ENCODE data around the gene TSC2. TPM values are rescaled to one million over a fixed set of nuclear protein-coding genes. Genes with fewer than 3 reads are reported as not detected.

Gene TSC2
- total and polyA plus RNA-seq, 9 of the 15 experiments (the other 6 are each of a cell fraction or from before 2014, with no cell fraction given) = 1.3 to 68.1 (median 16.6) TPM

DNA sequence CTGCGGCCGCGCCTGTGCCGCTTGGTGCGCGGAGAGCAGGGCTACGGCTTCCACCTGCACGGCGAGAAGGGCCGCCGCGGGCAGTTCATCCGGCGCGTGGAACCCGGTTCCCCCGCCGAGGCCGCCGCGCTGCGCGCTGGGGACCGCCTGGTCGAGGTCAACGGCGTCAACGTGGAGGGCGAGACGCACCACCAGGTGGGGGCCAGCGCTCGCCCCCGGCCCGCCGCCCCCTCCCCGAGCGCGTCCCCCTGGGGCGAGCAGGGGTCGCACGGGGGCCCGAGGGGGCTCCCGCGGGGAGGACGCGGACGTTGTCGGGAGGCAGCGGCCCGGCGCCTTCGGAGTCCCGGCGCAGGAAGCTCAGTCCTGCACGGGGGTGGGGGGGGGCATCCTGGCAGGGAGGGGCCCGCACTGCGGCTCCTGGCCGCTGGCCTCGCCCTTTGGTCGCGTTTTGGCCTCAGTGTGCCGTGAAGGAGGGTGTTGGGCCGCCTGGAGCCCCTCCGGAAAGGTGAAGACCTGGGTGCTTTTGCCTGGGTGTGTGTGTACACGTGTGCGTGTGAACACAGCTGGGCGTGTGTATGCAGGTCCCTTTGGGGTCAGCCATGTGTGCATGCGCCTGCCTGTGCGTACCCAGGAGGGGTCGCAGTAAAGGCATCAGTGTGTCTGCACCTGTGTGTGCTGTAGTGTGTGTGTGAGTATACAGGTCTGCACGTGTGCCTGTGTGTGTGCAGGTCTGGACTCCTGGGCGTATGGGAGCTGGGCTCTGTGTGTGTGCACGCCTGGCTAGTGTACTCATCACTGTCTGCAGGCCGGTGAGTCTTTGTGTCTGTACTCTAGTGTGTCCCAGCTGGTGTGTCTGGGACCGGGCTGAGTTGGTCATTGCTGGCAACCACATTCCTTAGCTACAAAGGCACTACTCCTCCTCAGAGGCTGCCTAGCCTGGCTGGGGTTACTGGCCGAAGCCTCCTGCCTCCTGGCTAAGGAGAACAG is 20.5 kb upstream of the TSC2 start (continued):
- TF ChIP-seq ZBTB2 (IDR thresholded peaks at IDR 0.05) = no peak
- TF ChIP-seq, protein P1, sequence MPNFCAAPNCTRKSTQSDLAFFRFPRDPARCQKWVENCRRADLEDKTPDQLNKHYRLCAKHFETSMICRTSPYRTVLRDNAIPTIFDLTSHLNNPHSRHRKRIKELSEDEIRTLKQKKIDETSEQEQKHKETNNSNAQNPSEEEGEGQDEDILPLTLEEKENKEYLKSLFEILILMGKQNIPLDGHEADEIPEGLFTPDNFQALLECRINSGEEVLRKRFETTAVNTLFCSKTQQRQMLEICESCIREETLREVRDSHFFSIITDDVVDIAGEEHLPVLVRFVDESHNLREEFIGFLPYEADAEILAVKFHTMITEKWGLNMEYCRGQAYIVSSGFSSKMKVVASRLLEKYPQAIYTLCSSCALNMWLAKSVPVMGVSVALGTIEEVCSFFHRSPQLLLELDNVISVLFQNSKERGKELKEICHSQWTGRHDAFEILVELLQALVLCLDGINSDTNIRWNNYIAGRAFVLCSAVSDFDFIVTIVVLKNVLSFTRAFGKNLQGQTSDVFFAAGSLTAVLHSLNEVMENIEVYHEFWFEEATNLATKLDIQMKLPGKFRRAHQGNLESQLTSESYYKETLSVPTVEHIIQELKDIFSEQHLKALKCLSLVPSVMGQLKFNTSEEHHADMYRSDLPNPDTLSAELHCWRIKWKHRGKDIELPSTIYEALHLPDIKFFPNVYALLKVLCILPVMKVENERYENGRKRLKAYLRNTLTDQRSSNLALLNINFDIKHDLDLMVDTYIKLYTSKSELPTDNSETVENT (CRISPR knock-in tag; IDR thresholded peaks at IDR 0.05) = no peak
- no peak for TF ChIP-seq ZNF140 (CRISPR knock-in tag; IDR thresholded peaks at IDR 0.05)
- no peak for TF ChIP-seq ZNF197 (CRISPR knock-in tag; IDR thresholded peaks at IDR 0.05; ENCODE audit: low read depth)
- TF ChIP-seq ZNF124 (CRISPR knock-in tag; IDR thresholded peaks at IDR 0.05) = no peak
- TF ChIP-seq ZNF780A (CRISPR knock-in tag; IDR thresholded peaks at IDR 0.05) = no peak
- TF ChIP-seq DACH1 (IDR thresholded peaks at IDR 0.05; ENCODE audit: partially characterized antibody) = no peak
- TF ChIP-seq NEUROD1 (IDR thresholded peaks at IDR 0.05; ENCODE audit: borderline replicate concordance, low read depth, low read length, partially characterized antibody) = no peak
- no peak for TF ChIP-seq BMI1 (IDR thresholded peaks at IDR 0.05; ENCODE audit: low read length)
- peak; percentile 4 for TF ChIP-seq HNRNPLL (IDR thresholded peaks at IDR 0.05; ENCODE audit: low read depth, low read length, poor library complexity, severe bottlenecking)
- TF ChIP-seq GABPB1 (CRISPR knock-in tag; IDR thresholded peaks at IDR 0.05) = no peak
- TF ChIP-seq FOXJ2 (tag; IDR thresholded peaks at IDR 0.05) = no peak
- TF ChIP-seq BDP1 (IDR thresholded peaks at IDR 0.05; ENCODE audit: insufficient read depth, insufficient read length) = no peak
- peak; percentile 14 for TF ChIP-seq KDM5B (IDR thresholded peaks at IDR 0.05; ENCODE audit: insufficient replicate concordance, low read depth, low read length)
- TF ChIP-seq ARID2 (IDR thresholded peaks at IDR 0.05) = peak; percentile 95
- TF ChIP-seq NFYB (IDR thresholded peaks at IDR 0.05; ENCODE audit: extremely low read depth, insufficient read length) = no peak
- TF ChIP-seq POLR2AphosphoS5 (IDR thresholded peaks at IDR 0.05; ENCODE audit: control insufficient read depth, insufficient read depth, low read depth, low read length) = no peak
- no peak for TF ChIP-seq SIN3B (IDR thresholded peaks at IDR 0.05; ENCODE audit: low read depth)
- no peak for TF ChIP-seq CSDE1 (IDR thresholded peaks at IDR 0.05)
- TF ChIP-seq SAP30 (IDR thresholded peaks at IDR 0.05; ENCODE audit: borderline replicate concordance, insufficient read depth, low read depth, low read length, poor library complexity, severe bottlenecking) = peak; percentile 32
- TF ChIP-seq TGIF2 (CRISPR knock-in tag; IDR thresholded peaks at IDR 0.05) = no peak
- TF ChIP-seq ZNF133 (CRISPR knock-in tag; IDR thresholded peaks at IDR 0.05) = no peak
- no peak for TF ChIP-seq BRF2 (IDR thresholded peaks at IDR 0.05; ENCODE audit: borderline replicate concordance, insufficient read depth, insufficient read length)
- peak; percentile 21; the same call in 1 of the 2 replicates for TF ChIP-seq CTBP1 (IDR thresholded peaks at IDR 0.05; ENCODE audit: borderline replicate concordance)

Data from K562 (cell line).